GOT3 (cell line): Measurements from ENCODE around the gene KASH5.

Source experiments
- DNase-seq: peaks from one replicate; lab custom pipeline; 2025; ENCODE audit warnings: mixed read lengths; lab: John Stamatoyannopoulos, UW

Gene KASH5, protein sequence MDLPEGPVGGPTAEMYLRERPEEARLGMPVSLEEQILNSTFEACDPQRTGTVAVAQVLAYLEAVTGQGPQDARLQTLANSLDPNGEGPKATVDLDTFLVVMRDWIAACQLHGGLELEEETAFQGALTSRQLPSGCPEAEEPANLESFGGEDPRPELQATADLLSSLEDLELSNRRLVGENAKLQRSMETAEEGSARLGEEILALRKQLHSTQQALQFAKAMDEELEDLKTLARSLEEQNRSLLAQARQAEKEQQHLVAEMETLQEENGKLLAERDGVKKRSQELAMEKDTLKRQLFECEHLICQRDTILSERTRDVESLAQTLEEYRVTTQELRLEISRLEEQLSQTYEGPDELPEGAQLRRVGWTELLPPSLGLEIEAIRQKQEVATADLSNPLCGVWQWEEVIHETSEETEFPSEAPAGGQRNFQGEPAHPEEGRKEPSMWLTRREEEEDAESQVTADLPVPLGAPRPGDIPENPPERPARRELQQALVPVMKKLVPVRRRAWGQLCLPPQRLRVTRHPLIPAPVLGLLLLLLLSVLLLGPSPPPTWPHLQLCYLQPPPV

DNA sequence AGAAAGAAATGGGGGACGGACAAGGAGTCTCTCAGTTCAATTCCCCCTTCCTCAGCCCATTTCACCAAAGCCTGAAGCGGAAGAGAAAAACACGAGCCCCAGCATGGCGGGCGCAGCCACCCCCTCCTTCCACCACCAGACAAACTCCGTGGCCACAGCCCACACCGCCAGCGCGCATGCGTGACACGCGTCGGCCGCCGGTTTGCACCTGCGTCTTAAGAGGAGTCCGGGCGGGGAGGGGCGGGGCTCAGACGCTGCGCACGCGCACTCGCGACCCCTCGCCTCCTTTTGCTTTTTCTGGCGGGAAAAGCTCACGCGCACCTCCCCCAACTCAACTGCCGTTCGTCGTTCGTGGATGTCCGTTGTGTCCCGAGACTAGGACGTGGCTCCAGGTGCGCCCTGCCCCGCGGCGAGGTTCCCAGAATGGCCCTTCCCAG lies at the start of gene KASH5:
KASH5 (plus strand) TSS at position 314 of the 437 bp plus-strand sequence. CDS start 2,635 bp downstream, outside the sequence.
- peak; percentile 42 for DNase-seq

DNA sequence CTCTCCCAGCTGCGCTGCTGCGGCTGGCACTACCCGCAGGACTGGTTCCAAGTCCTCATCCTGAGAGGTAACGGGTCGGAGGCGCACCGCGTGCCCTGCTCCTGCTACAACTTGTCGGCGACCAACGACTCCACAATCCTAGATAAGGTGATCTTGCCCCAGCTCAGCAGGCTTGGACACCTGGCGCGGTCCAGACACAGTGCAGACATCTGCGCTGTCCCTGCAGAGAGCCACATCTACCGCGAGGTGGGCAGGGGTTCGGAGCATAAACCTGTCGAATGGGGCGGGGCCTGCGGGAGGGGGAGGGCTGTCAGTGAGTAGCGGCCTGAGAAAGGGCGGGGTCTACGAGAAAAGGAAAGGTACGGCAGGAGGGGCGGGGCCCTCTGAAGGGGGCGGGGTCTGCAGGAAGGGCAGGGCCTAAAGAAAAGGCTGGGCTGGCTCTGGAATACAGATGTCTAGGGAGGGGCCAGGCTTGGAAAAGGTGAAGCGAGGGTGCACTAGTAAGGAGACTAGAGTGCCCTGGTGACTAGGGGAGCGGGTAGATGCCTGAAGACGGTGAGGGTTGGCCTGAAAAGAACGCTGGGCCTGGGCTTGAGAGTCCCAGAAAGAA lies 49.3 kb upstream of the KASH5 start:
- DNase-seq: no peak

DNA sequence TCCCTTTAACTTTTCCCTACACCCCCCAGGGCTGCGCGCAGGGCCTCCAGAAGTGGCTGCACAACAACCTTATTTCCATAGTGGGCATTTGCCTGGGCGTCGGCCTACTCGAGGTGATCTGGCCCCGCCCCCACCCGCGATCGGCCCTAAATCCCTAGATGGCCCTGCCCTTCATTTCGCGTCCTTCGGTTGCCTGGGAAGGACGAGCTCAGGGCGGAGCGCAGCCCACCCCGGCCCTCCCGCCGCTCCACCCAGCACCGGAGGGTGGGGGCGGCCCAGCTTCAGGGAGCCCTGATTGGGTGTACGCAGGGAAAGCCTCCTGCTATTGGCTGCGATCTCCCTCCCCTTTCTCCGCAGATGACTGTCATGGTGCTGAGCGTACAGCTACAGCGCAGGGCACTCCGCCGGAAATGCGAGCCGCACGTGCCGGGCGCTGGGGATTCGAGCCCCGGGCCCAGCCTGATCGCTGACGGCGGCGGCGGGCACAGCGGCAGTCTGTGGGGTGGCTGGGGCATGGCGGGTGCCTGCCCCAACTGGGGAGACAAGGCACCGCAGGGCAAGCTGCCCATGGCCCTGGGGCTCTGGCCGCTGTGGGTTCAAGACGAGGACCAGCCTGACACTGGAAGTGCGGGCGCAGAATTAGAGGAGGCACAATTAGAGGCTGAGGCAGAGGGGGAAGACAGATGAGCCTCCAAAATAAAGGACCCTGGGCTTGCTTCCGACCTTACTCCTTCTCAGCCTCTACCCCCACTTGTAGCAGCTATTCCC lies 48.6 kb upstream of the KASH5 start:
- no peak for DNase-seq

DNA sequence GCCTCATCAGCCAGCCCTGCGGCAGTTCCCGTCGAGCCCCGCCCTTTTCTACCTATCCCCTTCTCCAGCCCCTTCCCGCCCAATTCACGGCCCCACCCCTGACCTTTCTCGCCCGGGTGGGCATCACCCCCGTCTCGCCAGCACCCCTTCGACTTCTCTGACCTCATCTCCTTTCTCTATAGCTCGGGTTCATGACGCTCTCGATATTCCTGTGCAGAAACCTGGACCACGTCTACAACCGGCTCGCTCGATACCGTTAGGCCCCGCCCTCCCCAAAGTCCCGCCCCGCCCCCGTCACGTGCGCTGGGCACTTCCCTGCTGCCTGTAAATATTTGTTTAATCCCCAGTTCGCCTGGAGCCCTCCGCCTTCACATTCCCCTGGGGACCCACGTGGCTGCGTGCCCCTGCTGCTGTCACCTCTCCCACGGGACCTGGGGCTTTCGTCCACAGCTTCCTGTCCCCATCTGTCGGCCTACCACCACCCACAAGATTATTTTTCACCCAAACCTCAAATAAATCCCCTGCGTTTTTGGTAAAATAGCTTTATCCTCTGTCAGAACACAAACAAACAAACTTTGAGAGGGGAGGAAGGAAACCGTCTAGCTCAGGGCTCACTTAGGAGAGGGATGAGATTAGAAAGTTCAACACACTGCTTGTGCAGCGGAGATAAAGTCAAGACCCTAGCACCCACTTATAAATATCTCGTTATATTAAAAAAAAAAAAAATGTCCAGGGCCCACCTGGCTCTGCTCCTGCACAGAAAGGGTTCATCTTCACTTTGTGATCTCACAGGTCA lies 47.8 kb upstream of the KASH5 start:
- no peak for DNase-seq

DNA sequence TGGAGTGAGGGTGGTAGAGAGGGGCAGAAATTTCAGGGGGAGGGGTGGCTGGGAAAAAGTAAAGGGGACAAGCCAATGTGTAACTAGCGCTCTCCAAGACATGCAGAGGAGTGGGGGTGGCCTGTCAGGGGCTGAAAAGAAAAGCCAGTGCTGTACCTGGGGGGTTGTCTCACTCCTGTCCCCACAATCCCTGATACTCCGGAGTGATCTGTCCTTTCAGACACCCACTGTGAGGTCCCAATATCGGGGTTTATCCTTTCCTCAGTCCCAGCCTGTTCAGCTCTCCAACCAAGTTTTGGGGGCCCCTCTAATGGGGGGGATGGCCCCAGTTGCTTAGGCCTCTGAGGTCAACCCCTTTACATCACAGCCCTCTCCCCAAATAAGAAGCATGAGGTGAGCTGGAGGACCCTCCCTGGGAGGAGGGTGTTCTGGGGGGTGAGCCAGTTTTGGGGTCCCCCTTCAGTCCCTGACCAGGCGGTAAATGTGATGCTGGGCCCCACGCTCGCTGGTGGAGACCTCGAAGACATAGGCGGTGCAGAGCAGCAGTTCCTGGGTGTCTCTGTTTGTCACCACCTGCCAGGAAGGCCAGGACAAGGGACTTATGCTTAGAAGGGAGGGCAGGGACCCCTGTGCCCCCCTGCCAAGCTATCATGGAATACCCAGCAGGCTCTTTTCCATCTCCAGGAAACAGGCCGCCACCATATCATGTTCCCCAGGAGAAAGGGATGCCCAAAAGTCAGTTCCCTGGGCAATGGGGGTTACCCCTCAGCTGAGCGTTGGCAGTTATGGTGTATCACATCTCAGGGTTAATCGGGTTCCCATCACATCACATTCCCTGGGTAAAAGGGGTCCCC lies 47.0 kb upstream of the KASH5 start:
- no peak for DNase-seq

DNA sequence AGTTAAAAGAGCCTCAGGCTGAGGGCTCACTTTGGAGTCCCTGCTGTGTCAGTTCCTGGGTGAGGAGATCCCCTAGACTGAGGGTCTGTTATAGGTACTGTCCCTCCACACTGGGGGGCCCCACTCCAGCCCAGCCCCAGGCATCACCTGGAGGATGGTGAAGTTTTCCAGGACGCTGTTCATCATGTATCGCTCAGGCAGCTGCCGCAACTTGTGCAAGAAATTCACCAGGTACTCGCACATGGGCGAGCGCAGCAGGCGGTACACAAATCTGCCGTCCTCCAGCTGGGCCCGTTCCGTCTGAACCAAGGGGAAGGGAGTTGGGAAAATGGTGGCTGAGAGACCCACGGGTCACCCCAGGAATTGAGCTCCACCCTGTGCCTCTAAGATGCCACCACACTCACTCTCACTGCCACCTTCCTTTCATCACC lies 45.7 kb upstream of the KASH5 start:
- DNase-seq: no peak

DNA sequence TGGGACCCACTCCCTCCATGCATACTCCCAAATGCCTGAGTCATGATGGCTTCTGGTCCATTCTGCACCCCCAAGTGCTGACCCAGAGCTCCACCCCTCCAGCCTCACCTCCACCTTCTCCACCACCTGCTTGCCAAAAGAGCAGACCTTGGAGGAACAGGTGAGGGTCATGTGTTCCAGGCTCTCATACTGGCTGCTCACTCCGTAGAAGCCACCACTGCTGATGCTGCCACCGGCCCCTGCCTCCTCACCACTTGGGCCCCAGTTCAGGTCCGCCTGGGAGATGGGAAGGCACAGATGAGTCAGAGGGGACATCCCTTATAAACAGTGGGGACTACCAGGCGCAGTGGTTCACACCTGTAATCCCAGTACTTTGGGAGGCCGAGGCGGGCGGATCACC lies 44.9 kb upstream of the KASH5 start:
- no peak for DNase-seq

DNA sequence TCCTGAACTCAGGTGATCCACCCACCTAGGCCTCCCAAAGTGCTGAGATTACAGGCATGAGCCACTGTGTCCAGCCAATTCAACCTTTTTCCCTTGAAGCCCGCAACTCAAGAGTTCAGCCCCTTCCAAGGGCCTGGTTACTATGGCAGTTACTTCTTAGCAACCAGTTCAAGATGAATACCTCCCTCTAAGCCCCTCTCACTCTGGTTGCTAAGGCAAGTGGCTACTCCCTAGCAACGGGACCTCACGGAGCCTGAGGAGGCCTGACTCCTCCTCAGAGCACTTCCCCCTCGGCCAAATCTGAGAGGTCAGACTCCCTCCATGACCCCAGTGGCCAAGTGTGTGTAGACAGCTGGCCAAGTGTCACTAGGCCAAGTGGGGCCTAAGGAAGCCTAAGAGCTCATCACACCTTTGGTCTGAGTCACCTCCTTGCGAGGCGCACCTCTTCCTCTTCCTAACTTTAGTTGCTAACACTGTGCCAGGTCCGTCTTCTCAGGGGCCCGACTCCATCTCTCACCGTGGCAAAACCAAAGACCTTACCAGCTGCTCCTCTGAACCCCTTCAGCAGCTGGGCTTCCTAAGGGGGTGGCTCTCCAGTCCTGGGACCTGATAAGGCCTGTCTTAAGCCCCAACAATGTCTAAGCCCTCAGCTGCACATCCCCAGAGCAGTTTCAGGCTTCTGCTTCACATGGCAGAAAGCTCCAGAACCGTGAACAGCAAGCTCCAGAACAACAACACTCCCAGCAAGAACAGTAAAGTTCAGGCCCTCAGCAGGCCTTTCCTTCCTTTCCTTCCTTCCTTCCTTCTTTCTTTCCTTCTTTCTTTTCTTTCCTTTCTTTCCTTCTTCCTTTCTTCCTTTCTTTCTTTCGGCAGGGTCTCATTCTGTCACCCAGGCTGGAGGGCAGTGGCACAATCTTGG lies 43.3 kb upstream of the KASH5 start:
- DNase-seq: no peak

DNA sequence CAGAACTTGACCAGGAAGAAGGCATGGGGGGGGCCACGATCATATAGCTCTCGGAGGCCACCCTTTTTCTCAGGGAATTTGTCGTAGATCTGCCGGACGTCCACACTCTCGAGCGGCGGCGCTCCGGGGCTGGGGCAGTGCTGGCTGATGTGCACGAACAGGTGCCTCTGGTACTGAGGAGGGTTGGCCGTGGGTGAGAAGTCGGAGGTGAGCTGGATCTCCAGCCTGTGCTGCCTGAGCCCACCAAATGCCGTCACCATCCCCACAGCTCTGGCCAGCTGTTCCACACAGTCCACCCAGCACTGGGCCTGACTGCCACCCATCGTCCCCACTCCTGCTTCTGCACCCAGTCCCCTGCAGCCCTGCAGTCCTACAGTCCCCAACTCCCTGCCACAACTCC lies 40.9 kb upstream of the KASH5 start:
- no peak for DNase-seq

DNA sequence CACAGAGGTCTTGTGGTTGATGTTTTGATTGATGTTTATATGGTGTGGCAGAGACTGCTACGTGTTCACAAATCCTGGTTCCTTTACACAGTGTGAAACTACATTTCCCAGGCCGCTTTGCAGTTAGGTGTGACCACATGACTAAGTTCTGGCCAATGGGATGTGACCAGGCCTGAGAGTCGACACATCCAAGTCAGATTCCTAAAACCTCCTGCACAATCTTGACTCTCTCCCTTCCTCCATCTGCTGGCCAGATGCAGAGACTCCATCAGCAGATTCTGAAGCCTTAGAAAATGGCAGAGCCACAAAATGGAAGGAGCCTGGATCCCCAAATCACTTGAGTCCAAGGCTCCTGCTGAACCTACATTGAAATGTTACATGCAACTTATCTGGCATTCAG lies 40.2 kb upstream of the KASH5 start:
- DNase-seq: no peak

DNA sequence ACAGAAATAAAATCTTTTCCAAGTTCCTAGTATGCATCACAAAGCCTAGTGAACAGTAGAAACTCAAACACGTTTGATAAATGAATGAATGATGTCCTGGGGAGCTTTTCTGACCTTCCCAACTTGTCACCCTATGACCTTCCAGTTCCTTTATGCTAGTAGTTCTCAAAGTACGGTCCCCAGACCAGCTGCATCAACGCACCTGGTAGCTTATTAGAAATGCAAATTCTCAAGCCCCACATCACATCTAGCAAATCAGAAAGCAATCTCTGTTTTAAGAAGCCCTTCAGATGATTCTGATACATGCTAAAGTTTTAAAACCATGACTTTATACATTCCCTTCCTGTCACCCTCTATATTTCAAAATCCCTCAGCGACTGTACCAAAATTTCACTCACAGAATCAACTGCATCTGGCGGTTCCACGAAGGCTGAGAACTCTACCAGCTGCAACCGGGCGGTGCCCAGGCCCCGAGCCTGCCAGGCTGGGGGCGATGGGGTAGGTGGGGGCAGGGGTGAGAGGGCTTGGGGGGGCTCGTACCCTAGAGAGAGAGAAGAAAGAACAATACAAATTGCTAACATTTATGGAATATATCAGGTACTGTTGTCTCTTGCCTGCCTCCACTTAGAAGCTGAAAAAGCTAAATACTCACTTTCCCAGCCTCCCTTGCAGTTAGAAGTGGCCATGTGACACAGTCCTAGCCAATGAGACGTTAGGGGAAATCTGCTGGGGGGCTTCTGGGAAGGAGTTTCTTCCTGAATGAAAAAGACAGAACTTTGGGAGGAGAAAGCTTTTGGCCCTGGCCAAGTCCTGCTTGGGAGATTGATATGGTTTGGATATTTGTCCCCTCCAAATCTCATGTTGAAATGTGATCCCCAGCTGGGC lies 39.5 kb upstream of the KASH5 start:
- DNase-seq: no peak

DNA sequence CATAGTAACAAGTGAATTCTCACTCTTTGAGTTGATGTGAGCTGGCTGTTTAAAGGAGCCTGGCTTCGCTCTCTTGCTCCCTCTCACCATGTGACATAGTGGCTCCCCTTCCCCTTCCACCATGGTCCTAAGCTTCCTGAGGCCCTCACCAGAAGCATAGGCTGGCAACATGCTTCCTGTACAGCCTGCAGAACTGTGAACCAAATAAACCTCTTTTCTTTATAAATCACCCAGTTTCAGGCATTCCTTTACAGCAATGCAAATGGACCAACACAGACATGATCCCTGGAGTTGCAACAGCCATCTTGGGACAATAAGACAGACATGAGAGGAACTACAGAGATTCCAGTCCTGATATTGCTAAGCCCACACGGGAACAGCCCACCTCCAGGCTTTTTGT lies 38.5 kb upstream of the KASH5 start:
- no peak for DNase-seq

DNA sequence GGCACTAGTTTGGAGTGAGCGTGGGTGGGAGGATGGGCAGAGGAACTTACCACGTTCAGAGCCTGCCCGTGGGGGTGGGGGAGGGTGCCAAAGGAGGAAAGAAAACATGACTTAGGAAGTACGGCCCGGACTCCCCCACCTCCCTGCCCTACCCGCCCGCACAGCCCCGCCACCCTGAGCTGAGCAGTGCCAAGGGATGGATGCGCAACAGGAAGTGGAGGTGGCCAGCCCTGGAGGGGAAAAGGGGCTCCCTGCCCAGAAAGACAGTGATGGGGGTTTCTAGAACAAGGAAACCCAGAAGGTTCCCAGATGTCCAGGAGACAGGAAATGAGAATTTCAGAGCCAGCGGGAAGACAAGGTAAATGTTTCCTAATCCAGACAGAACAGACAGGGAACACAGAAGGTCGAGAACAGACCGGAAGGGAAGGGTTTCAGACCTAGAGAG lies 32.1 kb upstream of the KASH5 start:
- no peak for DNase-seq

DNA sequence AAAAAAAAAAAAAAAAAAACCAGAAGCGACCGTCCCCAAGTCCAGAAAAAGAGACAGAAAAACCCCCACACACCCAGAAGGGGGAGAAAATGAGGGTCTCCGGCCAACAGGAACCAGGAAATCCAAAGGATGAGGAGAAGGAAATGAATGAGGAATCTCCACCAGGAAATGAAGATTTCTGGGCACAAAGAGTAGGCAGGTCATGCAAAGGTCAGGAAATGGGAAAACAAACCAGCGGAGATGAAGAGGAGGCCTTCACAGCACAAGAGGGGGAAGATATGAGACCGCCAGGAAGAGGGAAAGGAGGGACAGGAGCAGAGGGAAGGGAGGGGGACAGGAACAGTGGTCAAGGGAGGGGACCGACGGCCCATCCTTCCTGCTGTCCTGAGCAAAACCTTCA lies 31.7 kb upstream of the KASH5 start:
- DNase-seq: no peak

DNA sequence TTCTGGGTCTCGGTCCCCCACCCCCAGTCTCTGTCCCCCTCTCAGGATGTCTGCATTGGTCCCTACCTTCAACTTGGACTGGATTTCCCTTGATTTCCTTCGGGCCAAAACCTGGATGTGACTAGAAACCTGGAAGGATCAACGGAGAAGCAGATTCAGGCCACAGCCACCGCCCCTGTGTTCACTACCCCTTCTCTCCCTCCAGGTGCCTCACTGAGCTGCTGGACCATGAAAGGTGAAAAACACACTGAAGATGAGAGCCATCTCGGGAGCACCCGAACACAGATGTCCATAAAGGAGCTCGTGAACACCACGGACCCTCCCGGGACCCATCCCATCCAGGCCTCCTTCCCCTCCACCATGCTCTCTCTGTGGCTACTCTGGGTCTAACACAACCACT lies 30.9 kb upstream of the KASH5 start:
- no peak for DNase-seq

DNA sequence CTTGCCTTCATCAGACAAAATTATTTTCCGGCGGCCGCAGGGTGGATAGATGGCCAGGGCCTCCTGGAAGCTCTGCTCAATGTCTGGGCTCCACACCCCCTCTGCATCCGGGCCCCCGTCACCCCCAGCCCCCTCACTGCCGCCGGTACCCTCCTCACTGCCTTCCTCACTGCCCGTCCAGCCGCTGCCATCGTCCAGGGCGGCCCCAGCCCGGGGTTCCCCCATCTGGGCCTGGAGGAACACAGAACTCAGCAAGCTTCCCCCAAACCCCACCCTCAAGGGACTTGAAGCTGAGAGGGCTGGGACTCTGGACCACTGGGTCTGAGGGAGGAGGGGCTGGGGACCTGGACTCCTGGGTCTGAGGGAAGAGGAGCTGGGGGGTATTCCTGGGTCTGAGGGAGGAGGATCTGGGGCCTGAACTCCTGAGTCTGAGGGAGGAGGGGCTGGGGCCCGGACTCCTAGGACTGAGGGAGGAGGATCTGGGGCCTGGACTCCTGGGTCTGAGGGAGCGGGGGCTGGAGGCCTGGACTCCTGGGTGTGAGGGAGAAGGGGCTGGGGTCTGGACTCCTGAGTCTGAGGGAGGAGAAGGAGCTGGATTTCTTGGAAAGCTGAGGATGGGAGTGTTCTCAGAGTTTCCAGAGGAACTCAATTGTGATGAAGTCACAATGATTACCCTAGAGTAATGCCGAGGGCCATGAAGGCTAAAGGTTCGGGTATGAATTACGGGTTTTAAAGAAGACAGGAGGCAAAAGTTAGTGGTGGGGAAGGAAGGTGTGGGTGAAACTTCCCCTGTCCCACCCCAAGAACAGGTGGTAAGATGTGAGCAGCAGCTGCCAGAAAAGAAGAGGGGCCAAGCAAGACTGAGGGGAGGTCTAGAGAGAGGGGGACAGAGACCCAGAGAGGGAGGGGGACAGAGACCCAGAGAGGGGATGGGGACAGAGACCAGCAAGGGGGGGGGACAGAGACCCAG lies 27.9 kb upstream of the KASH5 start:
- no peak for DNase-seq

DNA sequence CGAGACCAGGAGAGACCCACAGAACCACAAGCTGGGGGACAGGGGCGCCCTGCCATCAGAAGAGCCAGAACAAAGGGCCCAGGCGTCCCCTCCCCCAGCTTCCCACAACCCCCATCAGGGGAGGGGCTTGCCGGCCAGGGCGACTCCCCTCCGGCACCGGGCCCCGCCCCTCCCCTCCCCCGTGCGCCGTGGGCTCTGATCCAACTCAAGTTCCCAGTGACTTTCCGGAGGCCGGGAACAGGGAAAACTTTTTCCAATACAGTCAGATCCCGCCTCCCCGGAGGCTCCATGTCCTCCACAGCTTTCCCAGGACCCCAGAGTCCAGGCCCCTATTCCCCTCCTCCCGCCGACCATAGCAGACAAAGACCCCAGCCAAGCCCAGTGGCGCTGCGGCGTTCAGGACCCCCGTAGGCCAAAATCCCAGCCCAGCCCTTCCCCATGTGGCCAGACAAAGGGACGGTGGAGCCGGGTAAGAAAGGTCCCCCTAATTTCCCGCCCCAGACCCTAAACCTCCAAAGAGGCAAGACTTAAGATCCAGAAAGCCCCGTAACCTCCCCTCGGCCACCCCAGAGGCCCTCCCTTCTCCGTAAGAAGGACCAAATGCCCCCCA lies 26.5 kb upstream of the KASH5 start:
- DNase-seq: no peak
